ENCODE measurements around the gene DHCR7. TPM values are rescaled to one million over a fixed set of nuclear protein-coding genes. Genes with fewer than 3 reads are reported as not detected.

The DHCR7 gene
- total RNA-seq, 1 experiment from 2014 or later: 114 TPM

- in situ Hi-C loops (cut with HindIII; ENCODE audit: low pct_unique_long_range_greater_than_20kb, low sequenced_read_pairs): no loop called here
- DNase-seq (ENCODE audit: low read depth, low spot score): no peak
Observed at GRCh38 chr11:71449596-71449995, 1.4 kb upstream of the DHCR7 start.

GRCh38 chr11:71447791-71448256 lies 369 bp downstream of the DHCR7 start:
- DNase-seq (ENCODE audit: low read depth, low spot score): no peak
- in situ Hi-C loops (cut with HindIII; ENCODE audit: low pct_unique_long_range_greater_than_20kb, low sequenced_read_pairs): no loop called here

GRCh38 chr11:71446942-71447688 lies 1.1 kb downstream of the DHCR7 start:
- no peak for DNase-seq (ENCODE audit: low read depth, low spot score)
- in situ Hi-C loops (cut with HindIII; ENCODE audit: low pct_unique_long_range_greater_than_20kb, low sequenced_read_pairs): no loop called here

- DNase-seq (ENCODE audit: low read depth, low spot score): no peak
- in situ Hi-C loops (cut with HindIII; ENCODE audit: low pct_unique_long_range_greater_than_20kb, low sequenced_read_pairs): no loop called here
Observed at GRCh38 chr11:71446150-71446549, 2.0 kb downstream of the DHCR7 start.

GRCh38 chr11:71444811-71445210 lies 3.4 kb downstream of the DHCR7 start:
- in situ Hi-C loops (cut with HindIII; ENCODE audit: low pct_unique_long_range_greater_than_20kb, low sequenced_read_pairs): no loop called here

GRCh38 chr11:71443736-71444445 lies 4.3 kb downstream of the DHCR7 start:
- DNase-seq (ENCODE audit: low read depth, low spot score): no peak
- in situ Hi-C loops (cut with HindIII; ENCODE audit: low pct_unique_long_range_greater_than_20kb, low sequenced_read_pairs): no loop called here

More at GRCh38 chr11:71444811-71445210, 3.4 kb downstream of the DHCR7 start:
- no peak for DNase-seq (ENCODE audit: low read depth, low spot score)

- in situ Hi-C loops (cut with HindIII; ENCODE audit: low pct_unique_long_range_greater_than_20kb, low sequenced_read_pairs): no loop called here
- no peak for DNase-seq (ENCODE audit: low read depth, low spot score)
Observed at GRCh38 chr11:71442880-71443279, 5.3 kb downstream of the DHCR7 start.

- no peak for DNase-seq (ENCODE audit: low read depth, low spot score)
- in situ Hi-C loops (cut with HindIII; ENCODE audit: low pct_unique_long_range_greater_than_20kb, low sequenced_read_pairs): no loop called here
Observed at GRCh38 chr11:71442123-71442522, 6.1 kb downstream of the DHCR7 start.

GRCh38 chr11:71441251-71441650 lies 6.9 kb downstream of the DHCR7 start:
- in situ Hi-C loops (cut with HindIII; ENCODE audit: low pct_unique_long_range_greater_than_20kb, low sequenced_read_pairs): no loop called here
- DNase-seq (ENCODE audit: low read depth, low spot score): no peak

GRCh38 chr11:71440021-71440755 lies 8.0 kb downstream of the DHCR7 start:
- in situ Hi-C loops (cut with HindIII; ENCODE audit: low pct_unique_long_range_greater_than_20kb, low sequenced_read_pairs): no loop called here

GRCh38 chr11:71438650-71439049 lies 9.5 kb downstream of the DHCR7 start:
- in situ Hi-C loops (cut with HindIII; ENCODE audit: low pct_unique_long_range_greater_than_20kb, low sequenced_read_pairs): no loop called here
- no peak for DNase-seq (ENCODE audit: low read depth, low spot score)

More at GRCh38 chr11:71440021-71440755, 8.0 kb downstream of the DHCR7 start:
- DNase-seq (ENCODE audit: low read depth, low spot score): no peak

GRCh38 chr11:71437879-71438278 lies 10.3 kb downstream of the DHCR7 start:
- peak; percentile 59 for DNase-seq (ENCODE audit: low read depth, low spot score)

GRCh38 chr11:71437399-71437798 lies 10.8 kb downstream of the DHCR7 start:
- in situ Hi-C loops (cut with HindIII; ENCODE audit: low pct_unique_long_range_greater_than_20kb, low sequenced_read_pairs): no loop called here
- no peak for DNase-seq (ENCODE audit: low read depth, low spot score)

More at GRCh38 chr11:71437879-71438278, 10.3 kb downstream of the DHCR7 start:
- in situ Hi-C loops (cut with HindIII; ENCODE audit: low pct_unique_long_range_greater_than_20kb, low sequenced_read_pairs): no loop called here

- no peak for DNase-seq (ENCODE audit: low read depth, low spot score)
- in situ Hi-C loops (cut with HindIII; ENCODE audit: low pct_unique_long_range_greater_than_20kb, low sequenced_read_pairs): no loop called here
Observed at GRCh38 chr11:71436861-71437260, 11.3 kb downstream of the DHCR7 start.

GRCh38 chr11:71435278-71435951 lies 12.8 kb downstream of the DHCR7 start:
- DNase-seq (ENCODE audit: low read depth, low spot score): no peak
- in situ Hi-C loops (cut with HindIII; ENCODE audit: low pct_unique_long_range_greater_than_20kb, low sequenced_read_pairs): no loop called here

GRCh38 chr11:71434576-71435130 lies 13.5 kb downstream of the DHCR7 start:
- no peak for DNase-seq (ENCODE audit: low read depth, low spot score)
- in situ Hi-C loops (cut with HindIII; ENCODE audit: low pct_unique_long_range_greater_than_20kb, low sequenced_read_pairs): no loop called here

GRCh38 chr11:71433648-71434450 lies 14.3 kb downstream of the DHCR7 start:
- DNase-seq (ENCODE audit: low read depth, low spot score): no peak
- in situ Hi-C loops (cut with HindIII; ENCODE audit: low pct_unique_long_range_greater_than_20kb, low sequenced_read_pairs): no loop called here

All from SK-MEL-5 (cell line).